ENCODE results near the gene ACTR10. TPM values are rescaled to one million over a fixed set of nuclear protein-coding genes. Genes with fewer than 3 reads are reported as not detected.
"Not testable (repeated sequence)": the region's sequence is repeated elsewhere in the genome, so short reads cannot be mapped to it uniquely, and the experiment has no call there.

Gene ACTR10
- total RNA-seq, 2 experiments from 2014 or later = 29.5 to 29.7 TPM

DNA sequence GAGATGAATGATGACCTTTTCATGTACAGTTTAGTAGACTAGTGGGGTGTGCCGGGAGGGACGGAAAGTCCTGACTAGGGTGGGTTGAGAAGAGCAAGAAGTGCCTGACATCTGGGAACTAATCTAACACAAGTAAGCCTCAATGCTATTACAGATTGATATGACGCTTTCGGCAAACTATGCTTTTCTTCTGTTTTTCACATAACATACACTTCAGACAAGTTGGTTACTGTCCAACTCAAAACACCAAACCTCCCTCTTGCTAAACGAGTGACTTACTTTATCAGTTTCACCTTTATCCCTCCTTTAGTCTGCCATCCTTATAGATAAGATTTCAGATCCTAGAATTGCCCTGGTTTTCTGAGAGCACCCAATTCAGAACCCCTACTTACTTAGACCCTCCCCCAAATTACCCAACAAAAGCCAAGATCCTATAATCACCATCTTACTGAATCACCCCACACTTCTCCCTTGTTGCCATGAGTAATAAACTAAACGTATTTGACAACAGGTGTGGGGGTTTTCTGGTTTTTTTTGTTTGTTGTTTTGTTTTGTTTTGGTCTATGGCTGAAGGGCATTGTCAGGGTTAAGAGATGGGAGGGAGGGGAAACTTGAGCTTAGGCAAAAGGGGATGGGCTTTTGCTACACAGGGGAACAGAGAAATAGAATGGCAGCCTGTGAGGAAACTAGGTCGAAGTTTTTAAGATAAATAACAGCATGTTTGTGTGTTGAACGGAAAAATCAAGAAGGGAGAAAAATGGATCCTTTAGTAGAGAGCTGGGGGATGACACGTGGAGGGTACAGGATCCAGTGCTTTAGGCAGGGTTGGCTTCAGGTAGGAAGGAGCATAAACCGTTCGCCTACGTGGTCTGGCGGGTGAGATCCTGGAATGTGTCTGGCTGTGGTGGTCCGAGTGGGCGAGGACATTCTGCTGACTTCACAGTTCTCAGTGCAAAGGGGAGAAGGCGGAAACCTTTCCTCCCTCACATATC, 38.6 kb downstream of the ACTR10 start:
- DNase-seq = peak; percentile 61
- CTCF ChIA-PET = interaction anchor here (1.2 kb wide), 1 partner anchor 25 kb away, joined by 4 read pairs; no protein-coding TSS in a partner anchor
- Mint-ChIP-seq H3K9me3 (no peaks in the 10 kb centered on the region), H3K36me3 (ENCODE audit: low read depth) (no peaks in the 10 kb centered on the region), H3K4me1 (ENCODE audit: low read depth) (peaks cover 16% of the 10 kb centered on the region), H3K4me3 (no peak overlapping the region), H3K27me3 (ENCODE audit: low read depth) (no peaks in the 10 kb centered on the region), H3K27ac (no peak overlapping the region)
- intact Hi-C loops (cut with micrococcal nuclease) = loop anchor here (1.0 kb wide), 4 partner anchors 39 to 331 kb away; partner anchors contain the start of genes ARID4A, KIAA0586 and TIMM9

DNA sequence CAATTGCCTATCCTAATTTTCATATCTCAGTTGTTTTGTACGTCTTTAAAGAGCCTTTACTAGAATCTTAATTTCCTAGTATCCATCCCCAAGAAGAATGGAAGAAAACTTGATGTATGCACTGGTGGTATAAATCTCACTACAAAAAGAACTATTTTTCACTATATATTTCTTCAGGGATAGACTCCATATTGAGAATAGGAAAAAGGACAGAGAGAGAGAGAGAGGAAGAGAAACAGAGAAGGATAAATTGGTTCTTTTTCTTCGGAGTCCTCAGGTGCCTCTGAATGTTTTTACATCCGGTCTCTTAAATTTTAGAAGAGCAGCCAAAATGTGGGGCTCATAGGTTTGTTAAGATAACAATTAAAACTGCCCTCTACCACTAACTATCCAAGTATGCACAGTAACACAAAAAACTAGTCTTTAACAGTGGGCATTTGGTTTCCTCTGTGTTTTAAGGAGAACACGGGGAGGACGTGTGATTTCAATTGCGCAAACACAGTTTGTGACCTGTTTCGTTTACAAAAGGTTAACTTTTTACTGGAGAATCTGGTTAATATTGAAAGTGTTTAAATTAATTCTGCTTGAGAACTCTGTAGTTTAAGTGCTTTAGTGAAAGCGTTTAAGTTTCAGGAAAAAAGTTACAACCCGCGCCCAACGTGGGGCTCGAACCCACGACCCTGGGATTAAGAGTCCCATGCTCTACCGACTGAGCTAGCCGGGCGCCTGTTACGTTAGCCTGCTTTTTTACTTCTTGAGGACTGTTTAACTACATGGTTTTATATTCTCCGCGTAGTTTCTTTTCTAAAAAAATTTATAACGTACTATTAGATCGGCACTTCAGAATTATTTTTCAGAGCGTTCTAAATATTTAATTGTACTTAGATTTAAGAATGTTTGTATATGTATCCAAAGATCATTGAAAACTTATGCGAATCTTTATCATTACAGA, 39.6 kb downstream of the ACTR10 start:
- H3K27ac Mint-ChIP-seq = no peak overlapping the region
- peak; percentile 88 for DNase-seq
- CTCF ChIA-PET = interaction anchor here (1.2 kb wide), 1 partner anchor 24 kb away, joined by 4 read pairs; no protein-coding TSS in a partner anchor
- H3K27me3 Mint-ChIP-seq (ENCODE audit: low read depth) = no peaks in the 10 kb centered on the region
- H3K9me3 Mint-ChIP-seq = no peaks in the 10 kb centered on the region
- intact Hi-C loops (cut with micrococcal nuclease) = loop anchor here (1.0 to 10.0 kb wide), 7 partner anchors 40 to 975 kb away; partner anchors contain the start of genes AP5M1, ARID4A, DACT1 and EXOC5
- no peaks in the 10 kb centered on the region for H3K36me3 Mint-ChIP-seq (ENCODE audit: low read depth)
- peaks cover 22% of the 10 kb centered on the region for H3K4me1 Mint-ChIP-seq (ENCODE audit: low read depth)
- H3K4me3 Mint-ChIP-seq = no peak overlapping the region

DNA sequence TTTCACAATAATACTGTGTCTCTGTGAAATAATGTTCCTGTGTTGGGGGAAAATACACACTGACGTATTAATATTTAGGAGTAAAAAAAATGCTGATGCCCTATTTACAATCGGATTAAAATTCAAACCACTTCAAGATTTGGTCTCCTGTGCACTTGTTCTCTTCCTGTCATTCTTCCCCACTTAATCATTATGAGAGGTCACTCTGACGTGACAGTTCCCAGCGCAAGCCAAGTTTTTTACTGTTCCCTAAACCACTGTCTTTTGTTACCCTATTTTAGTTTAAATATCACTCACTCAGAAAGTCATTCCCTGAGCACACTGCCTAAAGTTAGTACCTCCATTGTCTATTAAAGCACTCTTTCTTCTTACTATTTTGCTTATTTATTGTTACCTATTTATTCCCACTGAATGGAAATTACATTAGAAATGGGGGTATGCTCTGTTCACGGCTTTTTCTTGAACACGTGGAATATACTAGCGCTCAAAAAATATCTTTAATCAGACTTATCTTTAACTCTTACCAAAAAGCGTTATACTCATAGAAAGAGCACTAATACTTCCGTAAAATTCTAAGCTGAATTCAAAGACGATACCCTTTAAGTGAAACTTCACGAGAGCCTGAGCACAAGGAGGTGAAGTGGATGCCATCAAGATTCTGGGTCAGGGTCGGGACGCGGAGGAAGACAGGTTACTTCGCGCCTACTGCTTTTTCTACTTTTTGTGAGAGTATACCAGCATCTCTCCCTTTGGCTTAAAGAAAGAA, 44.0 kb downstream of the ACTR10 start:
- peaks cover 22% of the 10 kb centered on the region for H3K36me3 Mint-ChIP-seq (ENCODE audit: low read depth)
- no peaks in the 10 kb centered on the region for H3K27me3 Mint-ChIP-seq (ENCODE audit: low read depth)
- peak; percentile 26 for DNase-seq
- CTCF ChIA-PET = no interaction called here
- H3K27ac Mint-ChIP-seq = peak overlapping the region; percentile 99
- peaks cover 44% of the 10 kb centered on the region for H3K4me1 Mint-ChIP-seq (ENCODE audit: low read depth)
- H3K4me3 Mint-ChIP-seq = peak overlapping the region; percentile 98
- no peaks in the 10 kb centered on the region for H3K9me3 Mint-ChIP-seq
- intact Hi-C loops (cut with micrococcal nuclease) = loop anchor here (1.0 to 10.0 kb wide), 8 partner anchors 31 to 979 kb away; partner anchors contain the start of genes AP5M1, ARID4A, DACT1 and EXOC5

DNA sequence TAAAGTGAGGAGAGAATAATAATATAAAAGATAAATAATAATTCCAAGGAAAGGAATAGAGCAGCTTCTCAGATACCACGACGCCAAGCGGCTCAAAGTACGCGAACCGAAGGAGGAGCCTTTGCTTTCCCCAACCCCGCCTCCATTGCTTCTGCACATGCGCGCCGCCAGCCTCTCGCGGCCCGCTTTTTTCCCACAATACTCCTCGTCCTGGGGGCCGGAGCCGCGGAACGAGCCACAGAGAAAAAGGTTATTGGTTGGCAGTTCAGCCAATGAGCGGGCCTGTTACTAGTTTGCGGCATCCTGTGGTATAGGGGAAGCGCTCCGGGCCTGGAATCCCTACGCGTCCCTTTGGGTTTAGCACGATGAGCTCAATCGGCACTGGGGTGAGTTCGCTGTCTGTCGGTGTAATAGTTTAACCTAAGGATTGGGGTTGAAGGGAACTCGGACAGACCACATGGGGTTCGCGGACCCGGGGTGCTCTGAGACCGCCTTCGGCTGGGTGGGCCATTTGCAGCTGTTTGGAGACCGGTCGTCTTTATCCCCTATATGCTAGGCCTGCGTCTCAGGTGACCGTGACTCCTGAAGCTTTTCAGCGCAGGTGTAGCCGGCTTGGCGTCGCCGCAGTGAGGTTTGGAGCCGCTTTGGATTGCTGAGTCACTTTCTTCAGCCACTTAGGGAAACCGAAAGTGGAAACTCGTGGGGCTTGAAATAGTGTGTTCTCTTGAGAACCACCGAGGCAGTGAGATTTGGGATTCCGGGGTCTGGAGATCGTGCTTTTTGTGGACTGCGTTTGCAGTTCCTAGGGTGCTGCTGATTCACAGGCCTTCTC, 44.8 kb downstream of the ACTR10 start, which contains the start of gene PSMA3:
PSMA3 (plus strand) TSS at position 288 of the 832 bp plus-strand sequence; CDS start at position 366, 78 bp downstream.
- CTCF ChIA-PET = interaction anchor here (0.7 kb wide), 1 partner anchor 325 kb away, joined by 3 read pairs; no protein-coding TSS in a partner anchor
- peak; percentile 99 for DNase-seq
- H3K9me3 Mint-ChIP-seq = no peaks in the 10 kb centered on the region
- peak within 1 kb of the TSS; percentile 99 for H3K27ac Mint-ChIP-seq
- no peaks in the 10 kb centered on the region for H3K27me3 Mint-ChIP-seq (ENCODE audit: low read depth)
- peak within 1 kb of the TSS; percentile 98 for H3K4me3 Mint-ChIP-seq
- peaks cover 22% of the 10 kb centered on the region for H3K36me3 Mint-ChIP-seq (ENCODE audit: low read depth)
- intact Hi-C loops (cut with micrococcal nuclease) = loop anchor here (1.0 to 10.0 kb wide), 10 partner anchors 31 to 980 kb away; partner anchors contain the start of genes AP5M1, ARID4A, DACT1 and EXOC5
- H3K4me1 Mint-ChIP-seq (ENCODE audit: low read depth) = peaks cover 43% of the 10 kb centered on the region

DNA sequence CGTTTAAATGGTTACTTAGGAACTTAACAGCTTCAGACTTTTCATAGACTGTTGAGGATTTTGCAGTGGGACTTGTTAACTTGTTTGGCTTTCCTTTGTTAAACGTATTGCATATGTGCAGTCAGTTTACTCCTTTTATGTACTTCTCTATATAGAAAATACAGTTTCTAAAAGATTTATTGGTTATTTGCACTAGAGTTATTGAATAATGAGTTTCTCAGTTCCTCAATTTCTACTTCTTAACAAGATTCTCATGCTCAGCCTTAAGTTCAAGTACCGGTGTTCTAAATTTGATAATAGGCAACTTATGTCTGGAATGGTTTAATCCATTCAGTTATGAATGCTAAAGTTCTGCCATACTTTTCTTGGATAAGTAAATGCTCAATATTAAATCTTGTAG, 45.6 kb downstream of the ACTR10 start:
- peak overlapping the region; percentile 98 for H3K4me3 Mint-ChIP-seq
- peaks cover 27% of the 10 kb centered on the region for H3K36me3 Mint-ChIP-seq (ENCODE audit: low read depth)
- no peaks in the 10 kb centered on the region for H3K9me3 Mint-ChIP-seq
- peak overlapping the region; percentile 99 for H3K27ac Mint-ChIP-seq
- no peaks in the 10 kb centered on the region for H3K27me3 Mint-ChIP-seq (ENCODE audit: low read depth)
- peaks cover 47% of the 10 kb centered on the region for H3K4me1 Mint-ChIP-seq (ENCODE audit: low read depth)
- intact Hi-C loops (cut with micrococcal nuclease) = loop anchor here (1.0 to 10.0 kb wide), 3 partner anchors 137 to 981 kb away; partner anchors contain the start of genes AP5M1 and EXOC5
- CTCF ChIA-PET = interaction anchor here (1.5 kb wide), 1 partner anchor 78 kb away, joined by 3 read pairs; no protein-coding TSS in a partner anchor
- no peak for DNase-seq

DNA sequence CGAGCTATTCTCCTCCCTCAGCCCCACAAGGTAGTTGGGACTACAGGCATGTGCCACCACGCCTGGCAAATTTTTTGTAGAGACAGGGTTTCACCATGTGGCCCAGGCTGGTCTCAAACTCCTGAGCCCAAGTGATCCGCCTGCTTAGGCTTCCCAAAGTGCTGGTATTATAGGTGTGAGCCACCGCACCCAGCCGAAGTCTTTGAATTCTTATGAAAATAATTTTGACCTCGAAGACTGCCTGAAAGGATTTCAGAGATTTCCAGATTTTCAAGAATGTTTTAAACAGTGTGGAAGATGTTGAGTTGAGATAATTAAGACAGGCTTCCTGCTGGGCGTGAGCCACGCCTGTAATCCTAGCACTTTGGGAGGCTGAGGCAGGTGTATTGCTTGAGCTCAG, 49.7 kb downstream of the ACTR10 start:
- Mint-ChIP-seq H3K36me3 (ENCODE audit: low read depth) (peaks cover 42% of the 10 kb centered on the region), H3K9me3 (no peaks in the 10 kb centered on the region), H3K27ac (peak overlapping the region; percentile 78), H3K4me1 (ENCODE audit: low read depth) (peaks cover 41% of the 10 kb centered on the region), H3K4me3 (no peak overlapping the region), H3K27me3 (ENCODE audit: low read depth) (no peaks in the 10 kb centered on the region)
- CTCF ChIA-PET = interaction anchor here (1.3 kb wide), 1 partner anchor 9 kb away, joined by 5 read pairs; no protein-coding TSS in a partner anchor
- intact Hi-C loops (cut with micrococcal nuclease) = loop anchor here (10.0 kb wide), 1 partner anchor 985 kb away; the partner anchor contains the start of genes AP5M1 and EXOC5
- no peak for DNase-seq

DNA sequence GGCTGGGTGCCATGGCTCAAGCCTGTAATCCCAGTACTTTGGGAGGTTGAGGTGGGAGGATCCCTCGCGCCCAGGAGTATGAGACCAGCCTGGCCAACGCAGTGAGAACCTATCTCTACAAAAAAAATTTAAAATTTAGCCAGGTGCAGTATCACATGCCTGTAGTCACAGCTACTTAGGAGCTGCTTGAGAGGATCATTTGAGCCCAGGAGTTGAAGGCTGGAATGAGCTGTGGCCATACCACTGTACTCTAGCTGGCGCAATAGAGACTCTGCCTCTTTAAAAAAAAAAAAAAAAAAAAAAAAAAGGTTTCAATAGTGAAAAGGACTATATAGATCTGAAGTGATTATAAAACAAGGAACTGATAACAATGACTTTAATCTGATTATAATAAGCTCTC, 58.2 kb downstream of the ACTR10 start:
- no peak for DNase-seq
- intact Hi-C loops (cut with micrococcal nuclease) = no loop called here
- peaks cover 41% of the 10 kb centered on the region for H3K36me3 Mint-ChIP-seq (ENCODE audit: low read depth)
- H3K9me3 Mint-ChIP-seq = no peaks in the 10 kb centered on the region
- H3K27me3 Mint-ChIP-seq (ENCODE audit: low read depth) = no peaks in the 10 kb centered on the region
- CTCF ChIA-PET = interaction anchor here (0.9 to 1.7 kb wide), 3 partner anchors 9 to 15 kb away, joined by 3 to 5 read pairs (median 5); no protein-coding TSS in a partner anchor
- H3K4me1 Mint-ChIP-seq (ENCODE audit: low read depth) = peaks cover 14% of the 10 kb centered on the region
- no peak overlapping the region for H3K4me3 Mint-ChIP-seq
- peak overlapping the region; percentile 53 for H3K27ac Mint-ChIP-seq

DNA sequence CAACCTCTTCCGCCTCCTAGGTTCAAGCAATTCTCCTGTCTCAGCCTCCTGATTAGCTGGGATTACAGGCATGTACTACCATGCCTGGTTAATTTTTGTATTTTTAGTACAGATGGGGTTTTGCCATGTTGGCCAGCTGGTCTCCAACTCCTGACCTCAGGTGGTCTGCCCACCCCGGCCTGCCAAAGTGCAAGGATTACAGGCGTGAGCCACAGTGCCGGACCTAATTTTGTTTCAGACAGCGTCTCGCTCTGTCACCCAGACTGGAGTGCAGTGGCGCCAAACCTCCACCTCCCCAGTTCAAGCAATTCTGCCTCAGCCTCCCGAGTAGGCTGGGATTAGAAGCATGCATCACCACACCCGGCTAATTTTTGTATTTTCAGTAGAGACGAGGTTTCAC, 62.1 kb downstream of the ACTR10 start:
- H3K36me3 Mint-ChIP-seq (ENCODE audit: low read depth) = peaks cover 52% of the 10 kb centered on the region
- H3K9me3 Mint-ChIP-seq; intact Hi-C loops (cut with micrococcal nuclease); DNase-seq; H3K4me3 Mint-ChIP-seq; H3K27me3 Mint-ChIP-seq (ENCODE audit: low read depth); CTCF ChIA-PET: not testable (repeated sequence)
- H3K4me1 Mint-ChIP-seq (ENCODE audit: low read depth) = peaks cover 11% of the 10 kb centered on the region
- peak overlapping the region; percentile 46 for H3K27ac Mint-ChIP-seq

DNA sequence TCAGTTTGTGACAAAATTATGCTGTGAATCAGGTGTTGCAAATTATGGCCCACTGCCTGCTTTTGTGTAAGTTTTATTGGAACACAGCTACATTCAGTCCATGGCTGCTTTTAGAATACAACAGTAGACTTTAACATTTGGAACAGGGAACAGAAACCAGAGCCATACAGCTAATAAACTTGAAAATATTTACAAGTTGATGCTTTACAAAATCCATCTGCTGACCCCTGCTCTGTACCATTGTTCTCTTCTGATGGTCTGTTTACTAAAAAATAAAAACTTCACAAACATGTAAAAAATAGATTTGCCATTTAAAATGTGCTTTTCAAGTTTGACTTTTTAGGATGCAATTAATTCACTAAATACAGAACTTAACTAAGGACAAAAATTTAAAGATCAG, 65.5 kb downstream of the ACTR10 start:
- Mint-ChIP-seq H3K36me3 (ENCODE audit: low read depth) (peaks cover 48% of the 10 kb centered on the region), H3K27ac (peak overlapping the region; percentile 51), H3K4me1 (ENCODE audit: low read depth) (peaks cover 14% of the 10 kb centered on the region), H3K9me3 (no peaks in the 10 kb centered on the region), H3K4me3 (no peak overlapping the region), H3K27me3 (ENCODE audit: low read depth) (no peaks in the 10 kb centered on the region)
- intact Hi-C loops (cut with micrococcal nuclease) = no loop called here
- CTCF ChIA-PET = interaction anchor here (2.1 kb wide), 1 partner anchor 24 kb away, joined by 6 read pairs; no protein-coding TSS in a partner anchor
- DNase-seq = no peak

DNA sequence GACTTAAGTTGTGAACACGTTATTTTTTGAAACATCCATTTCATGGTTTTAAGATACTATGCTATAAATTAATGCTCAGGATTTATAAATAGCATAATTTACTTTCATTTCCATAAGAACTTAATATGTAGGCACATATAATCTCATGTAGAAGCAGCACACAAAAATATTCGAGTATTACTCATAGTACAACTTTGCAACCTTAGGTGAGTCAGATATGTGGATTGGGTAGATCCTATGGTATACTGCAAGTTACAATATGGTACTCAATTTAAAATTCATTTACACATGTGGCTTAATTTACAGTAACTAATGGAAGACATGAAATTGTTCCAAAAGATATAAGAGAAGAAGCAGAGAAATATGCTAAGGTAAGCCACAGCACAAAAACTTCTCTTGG, 70.7 kb downstream of the ACTR10 start:
- Mint-ChIP-seq H3K27me3 (ENCODE audit: low read depth) (no peaks in the 10 kb centered on the region), H3K4me1 (ENCODE audit: low read depth) (peaks cover 39% of the 10 kb centered on the region), H3K27ac (peak overlapping the region; percentile 70), H3K9me3 (no peaks in the 10 kb centered on the region), H3K36me3 (ENCODE audit: low read depth) (peaks cover 59% of the 10 kb centered on the region), H3K4me3 (no peak overlapping the region)
- CTCF ChIA-PET = no interaction called here
- DNase-seq = no peak
- intact Hi-C loops (cut with micrococcal nuclease) = loop anchor here (1.0 kb wide), 1 partner anchor 11 kb away; no protein-coding TSS in a partner anchor
